Measurements from ENCODE around the gene GAB2.

GRCh38 chr11:78314762-78315161 is 102.9 kb downstream of the GAB2 start:
- TF ChIP-seq, protein P1, sequence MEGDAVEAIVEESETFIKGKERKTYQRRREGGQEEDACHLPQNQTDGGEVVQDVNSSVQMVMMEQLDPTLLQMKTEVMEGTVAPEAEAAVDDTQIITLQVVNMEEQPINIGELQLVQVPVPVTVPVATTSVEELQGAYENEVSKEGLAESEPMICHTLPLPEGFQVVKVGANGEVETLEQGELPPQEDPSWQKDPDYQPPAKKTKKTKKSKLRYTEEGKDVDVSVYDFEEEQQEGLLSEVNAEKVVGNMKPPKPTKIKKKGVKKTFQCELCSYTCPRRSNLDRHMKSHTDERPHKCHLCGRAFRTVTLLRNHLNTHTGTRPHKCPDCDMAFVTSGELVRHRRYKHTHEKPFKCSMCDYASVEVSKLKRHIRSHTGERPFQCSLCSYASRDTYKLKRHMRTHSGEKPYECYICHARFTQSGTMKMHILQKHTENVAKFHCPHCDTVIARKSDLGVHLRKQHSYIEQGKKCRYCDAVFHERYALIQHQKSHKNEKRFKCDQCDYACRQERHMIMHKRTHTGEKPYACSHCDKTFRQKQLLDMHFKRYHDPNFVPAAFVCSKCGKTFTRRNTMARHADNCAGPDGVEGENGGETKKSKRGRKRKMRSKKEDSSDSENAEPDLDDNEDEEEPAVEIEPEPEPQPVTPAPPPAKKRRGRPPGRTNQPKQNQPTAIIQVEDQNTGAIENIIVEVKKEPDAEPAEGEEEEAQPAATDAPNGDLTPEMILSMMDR (IDR thresholded peaks at IDR 0.05): no peak
- TF ChIP-seq POLR2A (IDR thresholded peaks at IDR 0.05): no peak
